Measurements from ENCODE around the gene ATRN.

ATRN gene

GRCh38 chr20:3696200-3696599 is 225.4 kb downstream of the ATRN start:
- H3K4me3 ChIP-seq (ENCODE audit: low read length): no peak overlapping the region
- peak; percentile 55 for TF ChIP-seq CTCF (conservative IDR thresholded peaks at IDR 0.05; ENCODE audit: low read depth, low read length)
- DNase-seq (ENCODE audit: low read depth): no peak

GRCh38 chr20:3696745-3697587 is 226.1 kb downstream of the ATRN start:
- DNase-seq (ENCODE audit: low read depth): no peak
- no peak overlapping the region for H3K4me3 ChIP-seq (ENCODE audit: low read length)
- TF ChIP-seq CTCF (conservative IDR thresholded peaks at IDR 0.05; ENCODE audit: low read depth, low read length): no peak

GRCh38 chr20:3697588-3698305 is 226.9 kb downstream of the ATRN start:
- DNase-seq (ENCODE audit: low read depth): no peak
- H3K4me3 ChIP-seq (ENCODE audit: low read length): no peak overlapping the region

GRCh38 chr20:3698591-3699001 is 227.8 kb downstream of the ATRN start:
- no peak for TF ChIP-seq CTCF (conservative IDR thresholded peaks at IDR 0.05; ENCODE audit: low read depth, low read length)
- DNase-seq (ENCODE audit: low read depth): no peak
- H3K4me3 ChIP-seq (ENCODE audit: low read length): no peak overlapping the region

More at GRCh38 chr20:3697588-3698305, 226.9 kb downstream of the ATRN start:
- TF ChIP-seq CTCF (conservative IDR thresholded peaks at IDR 0.05; ENCODE audit: low read depth, low read length): no peak

- TF ChIP-seq CTCF (conservative IDR thresholded peaks at IDR 0.05; ENCODE audit: low read depth, low read length): no peak
- no peak for DNase-seq (ENCODE audit: low read depth)
Observed at GRCh38 chr20:3699037-3699436, 228.2 kb downstream of the ATRN start.

More at GRCh38 chr20:3699037-3699436, 228.2 kb downstream of the ATRN start:
- no peak overlapping the region for H3K4me3 ChIP-seq (ENCODE audit: low read length)

Data from retinal pigment epithelial cell (primary cell).